ENCODE data around the gene GEMIN4.
"Not testable (repeated sequence)": the region's sequence is repeated elsewhere in the genome, so short reads cannot be mapped to it uniquely, and the experiment has no call there.

Gene GEMIN4

GRCh38 chr17:699345-699744 lies 52.7 kb downstream of the GEMIN4 start:
- Histone ChIP-seq H3K79me2 (ENCODE audit: control insufficient read depth, low read length) (peaks cover 13% of the 10 kb centered on the region), H4K20me1 (ENCODE audit: control insufficient read depth, insufficient read depth, low read depth, low read length) (peaks cover 3% of the 10 kb centered on the region; the same call in 1 of the 2 replicates), H3K9me3 (ENCODE audit: control insufficient read depth, insufficient read depth, low read length) (no peaks in the 10 kb centered on the region), H3K36me3 (ENCODE audit: control insufficient read depth, low read length) (peaks cover 39% of the 10 kb centered on the region), H3K27ac (ENCODE audit: low read depth, low read length) (no peak overlapping the region), H3F3A (ENCODE audit: control insufficient read depth, insufficient read depth) (no peaks in the 10 kb centered on the region), H3K4me3 (ENCODE audit: low read length) (no peak overlapping the region), H3K4me1 (ENCODE audit: control insufficient read depth, low read length) (no peaks in the 10 kb centered on the region), H3K4me2 (ENCODE audit: low read length) (no peak overlapping the region), H3K9me2 (replicated peaks; ENCODE audit: control insufficient read depth, low read length) (no peaks in the 10 kb centered on the region), H3K27me3 (ENCODE audit: control insufficient read depth, low read length) (no peaks in the 10 kb centered on the region)
- TF ChIP-seq, protein P1, sequence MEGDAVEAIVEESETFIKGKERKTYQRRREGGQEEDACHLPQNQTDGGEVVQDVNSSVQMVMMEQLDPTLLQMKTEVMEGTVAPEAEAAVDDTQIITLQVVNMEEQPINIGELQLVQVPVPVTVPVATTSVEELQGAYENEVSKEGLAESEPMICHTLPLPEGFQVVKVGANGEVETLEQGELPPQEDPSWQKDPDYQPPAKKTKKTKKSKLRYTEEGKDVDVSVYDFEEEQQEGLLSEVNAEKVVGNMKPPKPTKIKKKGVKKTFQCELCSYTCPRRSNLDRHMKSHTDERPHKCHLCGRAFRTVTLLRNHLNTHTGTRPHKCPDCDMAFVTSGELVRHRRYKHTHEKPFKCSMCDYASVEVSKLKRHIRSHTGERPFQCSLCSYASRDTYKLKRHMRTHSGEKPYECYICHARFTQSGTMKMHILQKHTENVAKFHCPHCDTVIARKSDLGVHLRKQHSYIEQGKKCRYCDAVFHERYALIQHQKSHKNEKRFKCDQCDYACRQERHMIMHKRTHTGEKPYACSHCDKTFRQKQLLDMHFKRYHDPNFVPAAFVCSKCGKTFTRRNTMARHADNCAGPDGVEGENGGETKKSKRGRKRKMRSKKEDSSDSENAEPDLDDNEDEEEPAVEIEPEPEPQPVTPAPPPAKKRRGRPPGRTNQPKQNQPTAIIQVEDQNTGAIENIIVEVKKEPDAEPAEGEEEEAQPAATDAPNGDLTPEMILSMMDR (IDR thresholded peaks at IDR 0.05; ENCODE audit: low read depth, low read length, poor library complexity, severe bottlenecking), result no peak
- TF ChIP-seq EZH2phosphoT487 (IDR thresholded peaks at IDR 0.05; ENCODE audit: borderline replicate concordance, low read length), result no peak

DNA sequence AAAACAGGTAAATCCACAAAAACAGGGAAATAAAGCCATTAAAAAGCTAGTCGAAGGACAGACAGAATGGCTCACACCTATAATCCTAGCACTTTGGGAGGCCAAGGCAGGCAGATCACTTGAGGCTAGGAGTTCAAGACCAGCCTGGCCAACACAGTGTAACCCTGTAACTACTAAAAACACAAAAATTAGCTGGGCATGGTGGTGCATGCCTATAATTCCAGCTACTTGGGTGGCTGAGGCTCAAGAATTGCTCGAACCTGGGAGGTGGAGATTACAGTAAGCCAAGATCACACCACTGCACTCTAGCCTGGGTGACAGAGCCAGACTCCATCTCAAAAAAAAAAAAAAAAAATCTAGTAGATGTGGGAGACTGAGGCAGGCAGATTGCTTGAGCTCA lies 54.0 kb downstream of the GEMIN4 start:
- not testable (repeated sequence) for H3K27ac ChIP-seq (ENCODE audit: low read depth, low read length); H3K79me2 ChIP-seq (ENCODE audit: control insufficient read depth, low read length); H3K4me2 ChIP-seq (ENCODE audit: low read length); H3K4me3 ChIP-seq (ENCODE audit: low read length); H3K9me2 ChIP-seq (replicated peaks; ENCODE audit: control insufficient read depth, low read length); H3K4me1 ChIP-seq (ENCODE audit: control insufficient read depth, low read length); H3K27me3 ChIP-seq (ENCODE audit: control insufficient read depth, low read length); H3K9me3 ChIP-seq (ENCODE audit: control insufficient read depth, insufficient read depth, low read length); H4K20me1 ChIP-seq (ENCODE audit: control insufficient read depth, insufficient read depth, low read depth, low read length); H3F3A ChIP-seq (ENCODE audit: control insufficient read depth, insufficient read depth)
- peaks cover 42% of the 10 kb centered on the region for H3K36me3 ChIP-seq (ENCODE audit: control insufficient read depth, low read length)

- TF ChIP-seq, protein P1 (IDR thresholded peaks at IDR 0.05; ENCODE audit: low read depth, low read length, poor library complexity, severe bottlenecking), result no peak
- TF ChIP-seq EZH2phosphoT487 (IDR thresholded peaks at IDR 0.05; ENCODE audit: borderline replicate concordance, low read length), result no peak
- H3K4me3 ChIP-seq (ENCODE audit: low read length), result no peak overlapping the region
- no peaks in the 10 kb centered on the region for H4K20me1 ChIP-seq (ENCODE audit: control insufficient read depth, insufficient read depth, low read depth, low read length)
- peaks cover 42% of the 10 kb centered on the region for H3K36me3 ChIP-seq (ENCODE audit: control insufficient read depth, low read length)
- no peaks in the 10 kb centered on the region for H3K9me2 ChIP-seq (replicated peaks; ENCODE audit: control insufficient read depth, low read length)
- no peaks in the 10 kb centered on the region for H3K4me1 ChIP-seq (ENCODE audit: control insufficient read depth, low read length)
- no peaks in the 10 kb centered on the region for H3F3A ChIP-seq (ENCODE audit: control insufficient read depth, insufficient read depth)
- no peaks in the 10 kb centered on the region for H3K27me3 ChIP-seq (ENCODE audit: control insufficient read depth, low read length)
- H3K79me2 ChIP-seq (ENCODE audit: control insufficient read depth, low read length), result peaks cover 5% of the 10 kb centered on the region; the same call in 1 of the 2 replicates
- no peak overlapping the region for H3K27ac ChIP-seq (ENCODE audit: low read depth, low read length)
- H3K4me2 ChIP-seq (ENCODE audit: low read length), result no peak overlapping the region
- H3K9me3 ChIP-seq (ENCODE audit: control insufficient read depth, insufficient read depth, low read length), result no peaks in the 10 kb centered on the region
Observed at GRCh38 chr17:697682-698081, 54.4 kb downstream of the GEMIN4 start.

DNA sequence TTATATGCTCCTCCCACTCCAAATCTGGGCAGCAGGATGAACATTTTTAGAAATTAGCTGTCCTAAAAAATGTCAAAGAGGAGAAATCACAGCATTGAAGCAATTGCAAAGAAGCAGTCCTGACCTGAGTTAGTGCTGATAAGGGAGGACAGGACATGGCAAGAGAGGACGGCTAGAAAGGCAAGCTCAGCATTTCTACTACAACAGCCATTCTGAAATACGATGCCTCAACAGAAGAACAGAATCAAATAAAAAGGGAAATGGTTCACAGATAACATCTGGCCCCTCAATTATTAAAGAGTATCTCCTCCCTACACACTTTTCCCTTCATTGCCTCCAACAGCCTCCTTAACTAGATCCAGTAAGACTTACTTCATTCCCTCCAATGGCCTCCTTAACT lies 55.7 kb downstream of the GEMIN4 start:
- H3K36me3 ChIP-seq (ENCODE audit: control insufficient read depth, low read length), result peaks cover 42% of the 10 kb centered on the region
- H3F3A ChIP-seq (ENCODE audit: control insufficient read depth, insufficient read depth), result no peaks in the 10 kb centered on the region
- no peak overlapping the region for H3K4me3 ChIP-seq (ENCODE audit: low read length)
- no peak overlapping the region for H3K4me2 ChIP-seq (ENCODE audit: low read length)
- peaks cover 5% of the 10 kb centered on the region; the same call in 1 of the 2 replicates for H3K79me2 ChIP-seq (ENCODE audit: control insufficient read depth, low read length)
- no peaks in the 10 kb centered on the region for H3K27me3 ChIP-seq (ENCODE audit: control insufficient read depth, low read length)
- TF ChIP-seq EZH2phosphoT487 (IDR thresholded peaks at IDR 0.05; ENCODE audit: borderline replicate concordance, low read length), result no peak
- TF ChIP-seq, protein P1 (IDR thresholded peaks at IDR 0.05; ENCODE audit: low read depth, low read length, poor library complexity, severe bottlenecking), result no peak
- H3K9me3 ChIP-seq (ENCODE audit: control insufficient read depth, insufficient read depth, low read length), result no peaks in the 10 kb centered on the region
- no peak overlapping the region for H3K27ac ChIP-seq (ENCODE audit: low read depth, low read length)
- no peaks in the 10 kb centered on the region for H4K20me1 ChIP-seq (ENCODE audit: control insufficient read depth, insufficient read depth, low read depth, low read length)
- no peaks in the 10 kb centered on the region for H3K9me2 ChIP-seq (replicated peaks; ENCODE audit: control insufficient read depth, low read length)
- H3K4me1 ChIP-seq (ENCODE audit: control insufficient read depth, low read length), result no peaks in the 10 kb centered on the region

Measured in DOHH2 (cell line).